Medulla oblongata (tissue), 1 donor: ENCODE measurements around the gene USP1.

ENCODE experiments used
- DNase-seq: peaks from one replicate; pipeline ENCODE4 v3.0.0-alpha.2; 2015; ENCODE audit errors: extremely low spot score

The USP1 gene

GRCh38 chr1:62426794-62427193 is 10.1 kb upstream of the USP1 start:
- DNase-seq: no peak

- no peak for DNase-seq
These were observed 8.5 kb upstream of the USP1 start for GRCh38 chr1:62428351-62428750.

DNA sequence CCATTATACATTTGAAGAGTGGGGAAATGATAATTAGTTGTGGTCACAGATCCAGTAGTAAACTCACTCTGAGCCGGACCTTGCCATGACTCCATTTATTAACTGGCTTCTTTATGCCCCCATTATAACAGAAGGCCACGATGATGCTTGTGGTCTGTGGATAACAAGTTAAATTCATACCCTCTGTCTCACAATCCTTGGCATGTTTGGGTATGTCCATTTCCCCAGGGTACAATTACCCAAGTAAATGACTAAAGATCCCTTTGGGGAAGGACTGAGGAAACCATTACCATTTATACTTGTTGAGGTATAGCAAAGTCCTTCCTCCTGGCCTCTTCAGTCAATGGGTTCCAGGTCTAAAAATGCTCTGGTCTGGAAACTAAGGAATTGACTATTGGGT is 7.3 kb upstream of the USP1 start:
- DNase-seq: no peak

GRCh38 chr1:62433861-62434617 is 2.8 kb upstream of the USP1 start:
- DNase-seq: no peak

DNA sequence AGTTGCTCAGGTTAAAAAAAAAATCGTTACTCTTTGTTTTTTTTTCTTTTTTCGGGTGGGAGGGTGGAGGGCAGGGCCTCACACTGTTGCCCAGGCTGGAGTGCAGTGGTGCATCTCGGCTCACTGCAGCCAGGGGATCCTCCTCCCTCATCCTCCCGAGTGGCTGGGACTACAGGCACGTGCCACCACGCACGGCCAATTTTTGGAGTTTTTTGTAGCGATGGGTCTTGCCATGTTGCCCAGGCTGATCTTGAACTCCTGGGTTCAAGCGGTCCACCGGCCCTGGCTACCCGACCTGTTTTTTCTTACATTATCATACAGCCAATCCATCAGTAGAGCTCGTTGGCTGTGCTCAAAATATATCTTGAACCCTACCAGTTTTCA is 2.2 kb upstream of the USP1 start:
- no peak for DNase-seq

DNA sequence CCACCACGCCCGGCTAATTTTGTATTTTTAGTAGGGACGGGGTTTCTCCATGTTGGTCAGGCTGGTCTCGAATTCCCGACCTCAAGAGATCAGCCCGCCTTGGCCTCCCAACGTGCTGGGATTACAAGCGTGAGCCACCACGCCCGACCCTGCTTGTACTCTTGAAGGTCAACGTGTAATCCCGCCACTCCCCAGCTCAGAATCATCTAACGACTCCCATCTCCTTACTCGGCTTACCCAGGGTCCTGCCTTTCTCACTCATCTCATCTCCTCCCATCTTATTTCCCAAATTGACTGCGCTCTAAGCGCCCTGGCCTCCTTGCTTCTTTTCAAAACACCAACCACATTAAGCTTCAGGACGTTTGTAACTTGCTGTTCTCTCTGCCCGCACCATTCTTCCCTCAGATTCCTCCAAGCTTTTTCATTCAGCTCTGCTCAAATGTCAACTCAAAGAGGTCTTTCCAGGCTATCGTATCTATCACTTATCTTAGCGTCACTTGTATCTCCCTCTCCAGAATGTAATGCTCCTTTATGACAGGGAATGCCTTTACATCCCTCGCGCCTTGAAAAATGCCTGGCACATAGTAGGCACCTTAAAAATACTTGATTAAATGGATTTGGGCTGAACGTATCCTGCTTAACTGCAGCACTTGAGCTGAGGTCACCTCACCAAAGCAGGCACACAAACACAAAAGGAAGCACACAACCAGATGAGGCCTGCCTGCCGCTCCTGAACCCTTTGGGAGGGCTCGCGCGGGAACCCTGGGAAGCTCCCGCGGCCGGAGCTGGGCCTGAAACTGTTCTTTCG is 1.4 kb upstream of the USP1 start:
- no peak for DNase-seq

GRCh38 chr1:62436039-62436465 is 797 bp upstream of the USP1 start:
- no peak for DNase-seq

GRCh38 chr1:62437273-62437940 is 558 bp downstream of the USP1 start:
- DNase-seq: peak; percentile 62

DNA sequence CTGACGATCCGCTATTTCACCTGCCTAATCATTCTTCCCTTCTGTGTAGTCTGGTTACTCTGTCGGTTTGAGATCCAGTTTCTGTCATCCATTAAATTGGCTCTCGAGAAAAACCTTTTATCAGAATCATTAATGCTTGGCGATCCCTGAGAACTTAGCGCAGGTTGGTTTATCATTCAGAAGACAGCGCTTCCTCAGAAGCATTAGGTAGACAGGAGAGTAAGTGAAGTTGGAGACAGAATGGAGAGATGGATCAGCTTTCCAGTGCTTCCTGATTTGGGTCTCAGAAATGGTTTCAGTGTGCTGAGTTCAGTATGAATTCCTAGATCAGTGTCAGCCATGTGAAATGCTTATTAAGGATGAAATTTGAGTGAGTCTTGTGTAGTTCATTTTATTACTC is 1.3 kb downstream of the USP1 start:
- DNase-seq: peak; percentile 11

DNA sequence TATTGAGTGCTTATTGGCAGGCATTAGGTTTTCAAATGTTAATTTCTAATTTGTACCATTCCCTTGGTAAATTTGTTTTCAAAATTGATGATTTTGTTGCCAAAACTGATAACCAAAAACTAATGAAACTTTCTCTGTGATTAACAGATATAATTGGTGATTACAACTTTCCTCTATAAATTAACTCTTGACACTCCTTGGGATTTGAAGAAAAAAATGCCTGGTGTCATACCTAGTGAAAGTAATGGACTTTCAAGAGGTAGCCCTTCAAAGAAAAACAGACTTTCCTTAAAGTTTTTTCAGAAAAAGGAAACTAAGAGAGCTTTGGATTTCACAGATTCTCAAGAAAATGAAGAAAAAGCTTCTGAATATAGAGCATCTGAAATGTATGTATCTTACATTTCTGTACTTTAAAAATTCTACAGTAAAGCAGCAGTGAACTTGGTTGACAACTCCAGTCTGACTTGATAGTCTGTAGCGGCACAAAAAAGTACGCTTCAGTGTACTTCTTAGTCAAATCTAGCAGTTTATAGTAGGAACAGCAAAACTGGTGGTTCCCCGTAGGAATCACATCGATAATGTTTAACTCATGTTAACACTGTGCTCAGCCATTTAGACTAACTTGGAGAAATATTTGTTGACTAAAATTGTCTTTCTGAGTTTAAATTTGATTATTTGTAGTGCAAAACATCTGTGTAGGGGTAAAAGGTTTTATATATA is 3.0 kb downstream of the USP1 start:
- DNase-seq: no peak

DNA sequence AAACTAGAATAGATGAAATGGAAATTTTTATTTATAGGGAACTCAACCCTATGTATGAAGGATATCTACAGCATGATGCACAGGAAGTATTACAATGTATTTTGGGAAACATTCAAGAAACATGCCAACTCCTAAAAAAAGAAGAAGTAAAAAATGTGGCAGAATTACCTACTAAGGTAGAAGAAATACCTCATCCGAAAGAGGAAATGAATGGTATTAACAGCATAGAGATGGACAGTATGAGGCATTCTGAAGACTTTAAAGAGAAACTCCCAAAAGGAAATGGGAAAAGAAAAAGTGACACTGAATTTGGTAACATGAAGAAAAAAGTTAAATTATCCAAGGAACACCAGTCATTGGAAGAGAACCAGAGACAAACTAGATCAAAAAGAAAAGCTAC is 7.9 kb downstream of the USP1 start:
- no peak for DNase-seq

DNA sequence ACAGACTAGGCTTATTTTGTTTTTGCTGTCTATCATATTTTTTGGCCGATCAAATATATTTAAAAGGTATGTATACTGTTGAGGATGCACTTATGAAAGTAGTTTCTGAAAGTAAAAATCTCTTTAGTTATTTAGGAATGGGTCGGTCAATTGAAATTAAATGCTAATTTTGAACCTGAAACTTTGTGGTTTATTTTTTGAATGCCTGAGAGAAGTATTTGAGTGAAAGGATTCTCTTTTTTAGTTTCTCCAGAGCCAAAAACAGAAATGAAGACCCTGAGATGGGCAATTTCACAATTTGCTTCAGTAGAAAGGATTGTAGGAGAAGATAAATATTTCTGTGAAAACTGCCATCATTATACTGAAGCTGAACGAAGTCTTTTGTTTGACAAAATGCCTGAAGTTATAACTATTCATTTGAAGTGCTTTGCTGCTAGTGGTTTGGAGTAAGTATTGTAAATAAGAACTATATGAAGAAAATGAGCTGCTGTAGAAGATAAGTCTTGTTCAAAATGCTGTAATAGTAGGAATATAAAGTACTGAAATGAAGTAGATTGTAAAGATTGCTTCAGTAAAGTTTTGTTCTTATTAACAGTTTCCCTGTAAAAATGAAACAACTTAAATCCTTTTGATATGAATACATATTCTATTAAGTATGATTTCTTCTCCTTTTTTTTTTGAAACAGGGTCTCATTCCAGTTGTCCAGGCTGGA is 11.5 kb downstream of the USP1 start:
- DNase-seq: no peak

DNA sequence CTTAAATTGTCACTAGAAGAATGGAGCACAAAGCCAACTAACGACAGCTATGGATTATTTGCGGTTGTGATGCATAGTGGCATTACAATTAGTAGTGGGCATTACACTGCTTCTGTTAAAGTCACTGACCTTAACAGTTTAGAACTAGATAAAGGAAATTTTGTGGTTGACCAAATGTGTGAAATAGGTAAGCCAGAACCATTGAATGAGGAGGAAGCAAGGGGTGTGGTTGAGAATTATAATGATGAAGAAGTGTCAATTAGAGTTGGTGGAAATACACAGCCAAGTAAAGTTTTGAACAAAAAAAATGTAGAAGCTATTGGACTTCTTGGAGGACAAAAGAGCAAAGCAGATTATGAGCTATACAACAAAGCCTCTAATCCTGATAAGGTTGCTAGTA is 13.5 kb downstream of the USP1 start:
- DNase-seq: no peak

DNA sequence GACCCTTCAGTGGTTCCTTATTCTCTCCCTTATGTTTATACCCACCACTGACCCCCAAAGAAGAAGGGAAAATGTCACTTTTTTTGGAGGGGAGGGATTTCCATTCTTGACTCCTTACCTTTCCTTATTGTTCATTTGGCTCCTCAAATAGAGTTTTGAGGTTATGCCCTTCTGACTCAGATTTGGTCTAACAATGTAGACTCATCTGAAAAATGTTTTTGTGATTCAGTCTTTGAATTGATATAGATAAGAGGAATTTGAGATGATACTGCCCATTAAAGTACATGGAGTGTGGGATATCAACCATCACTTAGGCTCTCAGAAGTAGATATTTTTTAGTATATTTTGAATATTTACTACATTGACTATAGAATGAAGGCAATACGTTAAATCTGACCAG is 16.1 kb downstream of the USP1 start:
- DNase-seq: no peak

- no peak for DNase-seq
These were observed 21.1 kb downstream of the USP1 start for GRCh38 chr1:62457955-62458354.

DNA sequence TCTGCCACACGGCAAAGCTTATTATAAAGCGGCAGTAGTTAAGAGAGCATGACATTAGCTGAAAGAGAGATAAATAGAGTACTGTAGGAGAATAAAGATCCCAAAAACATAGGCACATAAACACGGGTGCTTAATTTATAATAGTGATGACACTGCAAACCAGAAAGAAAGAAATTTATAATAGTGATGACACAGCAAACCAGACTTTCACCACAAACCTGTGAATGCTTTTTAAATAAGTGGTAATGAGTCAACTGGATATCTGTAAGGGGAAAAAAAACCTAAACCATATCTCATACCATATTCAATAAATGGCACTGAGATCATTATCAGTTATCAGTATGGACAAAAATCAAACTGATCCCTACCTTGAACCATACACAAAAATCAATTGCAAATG is 25.5 kb downstream of the USP1 start:
- no peak for DNase-seq

DNA sequence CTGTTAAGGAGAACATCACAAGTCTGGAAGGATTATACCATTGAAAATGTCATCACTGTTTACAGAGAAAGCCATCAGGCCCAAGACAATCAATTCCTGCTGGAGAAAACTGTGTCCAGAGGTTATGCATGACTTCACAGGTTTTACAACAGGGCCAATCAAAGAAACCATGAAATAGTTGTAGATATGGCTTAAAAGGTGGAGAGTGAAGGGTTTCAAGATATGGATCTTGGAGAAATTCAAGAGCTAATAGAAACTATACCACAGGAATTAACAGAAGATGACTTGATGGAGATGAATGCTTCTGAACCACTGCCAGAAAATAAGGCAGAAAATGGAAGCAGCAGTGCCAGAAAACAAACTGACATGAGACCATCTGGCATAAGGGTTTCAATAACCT is 30.2 kb downstream of the USP1 start:
- no peak for DNase-seq

GRCh38 chr1:62476525-62477219 is 39.8 kb downstream of the USP1 start:
- no peak for DNase-seq

GRCh38 chr1:62481681-62482080 is 44.8 kb downstream of the USP1 start:
- no peak for DNase-seq

- DNase-seq: no peak
These were observed 48.1 kb downstream of the USP1 start for GRCh38 chr1:62484824-62485468.
